K562 (cell line): ENCODE data around the gene MINK1. TPM values are rescaled to one million over a fixed set of nuclear protein-coding genes. Genes with fewer than 3 reads are reported as not detected.

Experiments
- HCFC1 ChIP-seq: IDR thresholded peaks from 2 replicates; pipeline ENCODE4 v1.6.1; 2012; ENCODE audit warnings: low read depth, low read length, improper control_type of control experiment
- HMG20A ChIP-seq: fragments of 450-650 bp; formaldehyde crosslinking; conservative IDR thresholded peaks from 2 replicates; pipeline ENCODE4 v1.4.0; 2020; ENCODE audit warnings: mild to moderate bottlenecking, mixed read lengths
- KDM5B ChIP-seq: fragments of 200-600 bp; sonication (generic); IDR thresholded peaks from 2 replicates; pipeline ENCODE4 v1.6.1; 2012; ENCODE audit warnings: low read depth, mild to moderate bottlenecking, moderate library complexity, low read length, control low read depth, inconsistent platforms; ENCODE audit not compliant: insufficient replicate concordance
- KLF1 ChIP-seq: fragments of 450-650 bp; IDR thresholded peaks from 2 replicates; pipeline ENCODE4 v1.6.1; 2016; ENCODE audit warnings: missing genetic modification characterization, missing compliant biosample characterization
- MTA3 ChIP-seq: fragments of 450-650 bp; formaldehyde crosslinking; IDR thresholded peaks from 2 replicates; pipeline ENCODE4 v1.6.1; 2017; ENCODE audit warnings: mild to moderate bottlenecking, borderline replicate concordance
- NFRKB ChIP-seq: fragments of 450-650 bp; IDR thresholded peaks from 2 replicates; pipeline ENCODE4 v1.6.1; 2016; ENCODE audit warnings: low read depth
- NR4A1 ChIP-seq, 2 experiments: fragments of 250-450 bp in 1 of 2; fragments of 450-650 bp in 1 of 2; sonication (Bioruptor Pico) in 1 of 2; IDR thresholded peaks; 2 replicates each; pipeline versions ENCODE4 v1.4.0 to v1.6.1; 2016 to 2020; ENCODE audit warnings: mild to moderate bottlenecking in 2 of 2, missing compliant biosample characterization in 1 of 2, missing genetic modification characterization in 1 of 2, moderate library complexity in 1 of 2
- PML ChIP-seq: IDR thresholded peaks from 2 replicates; pipeline ENCODE4 v1.6.1; 2012; ENCODE audit warnings: low read length, inconsistent platforms
- POLR2AphosphoS5 ChIP-seq: IDR thresholded peaks from 2 replicates; pipeline ENCODE4 v1.6.1; 2011; ENCODE audit warnings: mild to moderate bottlenecking, low read depth, low read length, moderate library complexity; ENCODE audit not compliant: control insufficient read depth, insufficient read depth
- RUNX1 ChIP-seq: sonication (generic); IDR thresholded peaks from 2 replicates; pipeline ENCODE4 v1.6.1; 2016; ENCODE audit warnings: antibody characterized with exemption, low read depth
- U2AF2 ChIP-seq: fragments of 200-400 bp; formaldehyde crosslinking; optimal IDR thresholded peaks from 2 replicates; pipeline ENCODE3; 2017; ENCODE audit warnings: low read depth, mild to moderate bottlenecking, low read length
- YBX1 ChIP-seq: fragments of 450-650 bp; IDR thresholded peaks from 2 replicates; pipeline ENCODE4 v1.7.1; 2016; ENCODE audit warnings: mild to moderate bottlenecking
- ZBTB8A ChIP-seq: fragments of 450-650 bp; IDR thresholded peaks from 2 replicates; pipeline ENCODE4 v1.6.1; 2018; ENCODE audit warnings: mild to moderate bottlenecking, moderate library complexity; ENCODE audit not compliant: partially characterized antibody
- ZNF143 ChIP-seq: sonication (generic); formaldehyde crosslinking; IDR thresholded peaks from 2 replicates; pipeline ENCODE4 v1.9.0; 2022; ENCODE audit warnings: mild to moderate bottlenecking, missing genetic modification reagents
- ZNF644 ChIP-seq: fragments of 200-800 bp; sonication (Bioruptor generic); IDR thresholded peaks from 2 replicates; pipeline ENCODE4 v1.6.1; 2016; ENCODE audit warnings: low read depth, missing genetic modification characterization, missing compliant biosample characterization
- polyA plus RNA-seq, 8 experiments: library from polyadenylated mRNA; depleted of rRNA in 4 of 8; stranded (reverse) in 5 of 8; unstranded in 3 of 8; fragments of >200 nt; fragmentation: Nextera tagmentation in 2 of 8; fragmentation: Illumina TruSeq in 1 of 8; extraction: Ambion mirVana in 2 of 8; extraction: Trizol in 1 of 8; gene quantifications; 2 replicates each; pipeline versions ENCODE4 v1.2.1 to v1.2.3, GENCODE V29; 2011 to 2014; ENCODE audit warnings: inconsistent platforms in 1 of 8, missing spikeins in 1 of 8
- total RNA-seq, 7 experiments: library from RNA; depleted of rRNA in 6 of 7; stranded (reverse); fragments of >200 nt in 6 of 7; fragmentation: Illumina TruSeq in 2 of 7; extraction: Trizol in 2 of 7; gene quantifications; 2 replicates each; pipeline versions ENCODE4 v1.2.1 to v1.2.3, GENCODE V29; 2011 to 2021; ENCODE audit warnings: low replicate concordance in 1 of 7
- TF ChIP-seq, protein P1 (sequence below): fragments of 250-450 bp; sonication (Bioruptor Pico); IDR thresholded peaks from 2 replicates; pipeline ENCODE4 v1.9.0; 2021; ENCODE audit warnings: mild to moderate bottlenecking, inconsistent platforms
- TF ChIP-seq, protein P2 (sequence below): fragments of 250-450 bp; sonication (Bioruptor Pico); IDR thresholded peaks from 2 replicates; pipeline ENCODE4 v1.8.0; 2021; ENCODE audit warnings: mild to moderate bottlenecking, moderate library complexity
- TF ChIP-seq, protein P3 (sequence below): sonication (generic); formaldehyde crosslinking; IDR thresholded peaks from 2 replicates; pipeline ENCODE4 v1.8.1; 2023; ENCODE audit warnings: mild to moderate bottlenecking, missing genetic modification reagents
- TF ChIP-seq, protein P4 (sequence below): fragments of 250-450 bp; sonication (Bioruptor Pico); IDR thresholded peaks from 2 replicates; pipeline ENCODE4 v1.4.0; 2020; ENCODE audit warnings: mild to moderate bottlenecking, moderate library complexity, borderline replicate concordance

MINK1 gene
- total and polyA plus RNA-seq, 9 of the 15 experiments (the other 6 are each of a cell fraction or from before 2014, with no cell fraction given), result 0.11 to 54.2 (median 14.9) TPM

DNA sequence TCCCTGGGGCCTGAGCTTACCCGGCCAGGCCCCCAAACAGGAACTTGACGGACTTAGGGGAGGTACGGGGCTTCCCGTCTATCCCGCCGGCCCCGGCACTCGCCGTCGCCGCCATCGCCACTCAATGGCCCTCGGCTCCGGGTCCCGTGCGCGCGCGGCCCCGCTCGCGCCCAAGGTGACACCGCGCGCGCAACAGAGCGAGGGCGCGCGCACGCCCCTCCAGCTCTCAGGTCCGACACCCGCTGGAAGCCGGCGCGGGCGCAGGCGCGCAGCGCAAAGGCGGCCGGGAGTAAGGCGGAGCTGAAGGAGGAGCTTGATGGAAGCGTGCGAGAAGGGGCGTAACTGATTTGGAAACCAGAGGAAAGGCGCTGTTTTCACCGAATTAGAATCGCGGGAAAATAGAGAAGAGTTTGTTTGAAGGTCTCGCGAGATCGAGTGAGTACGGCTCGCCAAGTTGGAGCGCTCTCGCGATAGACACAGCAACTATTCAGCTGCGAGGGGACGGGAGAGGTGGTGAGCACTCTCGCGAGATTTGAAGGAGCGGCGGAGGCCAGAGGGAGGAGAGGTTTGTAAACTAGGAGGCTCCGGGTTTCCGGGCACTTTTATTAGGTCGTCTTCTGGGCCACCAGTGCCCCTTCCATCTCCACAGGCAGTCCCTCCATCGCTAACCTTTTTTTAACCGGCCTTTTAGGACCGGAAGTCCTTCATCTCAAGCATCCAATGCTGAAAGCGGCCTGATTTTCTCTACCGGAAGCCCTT lies 106.8 kb downstream of the MINK1 start, which contains the start of the genes RNF167 and SLC25A11 (continued):
- TF ChIP-seq, protein P1, sequence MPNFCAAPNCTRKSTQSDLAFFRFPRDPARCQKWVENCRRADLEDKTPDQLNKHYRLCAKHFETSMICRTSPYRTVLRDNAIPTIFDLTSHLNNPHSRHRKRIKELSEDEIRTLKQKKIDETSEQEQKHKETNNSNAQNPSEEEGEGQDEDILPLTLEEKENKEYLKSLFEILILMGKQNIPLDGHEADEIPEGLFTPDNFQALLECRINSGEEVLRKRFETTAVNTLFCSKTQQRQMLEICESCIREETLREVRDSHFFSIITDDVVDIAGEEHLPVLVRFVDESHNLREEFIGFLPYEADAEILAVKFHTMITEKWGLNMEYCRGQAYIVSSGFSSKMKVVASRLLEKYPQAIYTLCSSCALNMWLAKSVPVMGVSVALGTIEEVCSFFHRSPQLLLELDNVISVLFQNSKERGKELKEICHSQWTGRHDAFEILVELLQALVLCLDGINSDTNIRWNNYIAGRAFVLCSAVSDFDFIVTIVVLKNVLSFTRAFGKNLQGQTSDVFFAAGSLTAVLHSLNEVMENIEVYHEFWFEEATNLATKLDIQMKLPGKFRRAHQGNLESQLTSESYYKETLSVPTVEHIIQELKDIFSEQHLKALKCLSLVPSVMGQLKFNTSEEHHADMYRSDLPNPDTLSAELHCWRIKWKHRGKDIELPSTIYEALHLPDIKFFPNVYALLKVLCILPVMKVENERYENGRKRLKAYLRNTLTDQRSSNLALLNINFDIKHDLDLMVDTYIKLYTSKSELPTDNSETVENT (CRISPR knock-in tag), result peak; percentile 49; the same call in 1 of the 2 replicates
- TF ChIP-seq, protein P2, sequence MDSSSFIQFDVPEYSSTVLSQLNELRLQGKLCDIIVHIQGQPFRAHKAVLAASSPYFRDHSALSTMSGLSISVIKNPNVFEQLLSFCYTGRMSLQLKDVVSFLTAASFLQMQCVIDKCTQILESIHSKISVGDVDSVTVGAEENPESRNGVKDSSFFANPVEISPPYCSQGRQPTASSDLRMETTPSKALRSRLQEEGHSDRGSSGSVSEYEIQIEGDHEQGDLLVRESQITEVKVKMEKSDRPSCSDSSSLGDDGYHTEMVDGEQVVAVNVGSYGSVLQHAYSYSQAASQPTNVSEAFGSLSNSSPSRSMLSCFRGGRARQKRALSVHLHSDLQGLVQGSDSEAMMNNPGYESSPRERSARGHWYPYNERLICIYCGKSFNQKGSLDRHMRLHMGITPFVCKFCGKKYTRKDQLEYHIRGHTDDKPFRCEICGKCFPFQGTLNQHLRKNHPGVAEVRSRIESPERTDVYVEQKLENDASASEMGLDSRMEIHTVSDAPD (CRISPR knock-in tag), result no peak
- TF ChIP-seq KDM5B, result peak; percentile 78
- no peak for TF ChIP-seq ZBTB8A
- 0 out of 2 replicates have a peak, but pooled peaks have one; percentile 9 for TF ChIP-seq PML
- TF ChIP-seq HMG20A (CRISPR knock-in tag), result no peak
- TF ChIP-seq NFRKB, result no peak
- peak; percentile 65; the same call in 1 of the 2 replicates for TF ChIP-seq ZNF143 (CRISPR knock-in tag)
- TF ChIP-seq NR4A1 (CRISPR knock-in tag; IDR thresholded peaks at IDR 0.05), result no peak
- TF ChIP-seq NR4A1 (tag; IDR thresholded peaks at IDR 0.05), result 0 out of 2 replicates have a peak, but pooled peaks have one; percentile 63
- TF ChIP-seq, protein P3, sequence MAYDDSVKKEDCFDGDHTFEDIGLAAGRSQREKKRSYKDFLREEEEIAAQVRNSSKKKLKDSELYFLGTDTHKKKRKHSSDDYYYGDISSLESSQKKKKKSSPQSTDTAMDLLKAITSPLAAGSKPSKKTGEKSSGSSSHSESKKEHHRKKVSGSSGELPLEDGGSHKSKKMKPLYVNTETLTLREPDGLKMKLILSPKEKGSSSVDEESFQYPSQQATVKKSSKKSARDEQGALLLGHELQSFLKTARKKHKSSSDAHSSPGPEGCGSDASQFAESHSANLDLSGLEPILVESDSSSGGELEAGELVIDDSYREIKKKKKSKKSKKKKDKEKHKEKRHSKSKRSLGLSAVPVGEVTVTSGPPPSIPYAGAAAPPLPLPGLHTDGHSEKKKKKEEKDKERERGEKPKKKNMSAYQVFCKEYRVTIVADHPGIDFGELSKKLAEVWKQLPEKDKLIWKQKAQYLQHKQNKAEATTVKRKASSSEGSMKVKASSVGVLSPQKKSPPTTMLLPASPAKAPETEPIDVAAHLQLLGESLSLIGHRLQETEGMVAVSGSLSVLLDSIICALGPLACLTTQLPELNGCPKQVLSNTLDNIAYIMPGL, result no peak
- peak; percentile 47 for TF ChIP-seq POLR2AphosphoS5
- no peak; the same call in 1 of the 2 replicates for TF ChIP-seq RUNX1
- no peak for TF ChIP-seq U2AF2
- no peak for TF ChIP-seq YBX1
- TF ChIP-seq HCFC1, result peak; percentile 8; the same call in 1 of the 2 replicates
- TF ChIP-seq, protein P4, sequence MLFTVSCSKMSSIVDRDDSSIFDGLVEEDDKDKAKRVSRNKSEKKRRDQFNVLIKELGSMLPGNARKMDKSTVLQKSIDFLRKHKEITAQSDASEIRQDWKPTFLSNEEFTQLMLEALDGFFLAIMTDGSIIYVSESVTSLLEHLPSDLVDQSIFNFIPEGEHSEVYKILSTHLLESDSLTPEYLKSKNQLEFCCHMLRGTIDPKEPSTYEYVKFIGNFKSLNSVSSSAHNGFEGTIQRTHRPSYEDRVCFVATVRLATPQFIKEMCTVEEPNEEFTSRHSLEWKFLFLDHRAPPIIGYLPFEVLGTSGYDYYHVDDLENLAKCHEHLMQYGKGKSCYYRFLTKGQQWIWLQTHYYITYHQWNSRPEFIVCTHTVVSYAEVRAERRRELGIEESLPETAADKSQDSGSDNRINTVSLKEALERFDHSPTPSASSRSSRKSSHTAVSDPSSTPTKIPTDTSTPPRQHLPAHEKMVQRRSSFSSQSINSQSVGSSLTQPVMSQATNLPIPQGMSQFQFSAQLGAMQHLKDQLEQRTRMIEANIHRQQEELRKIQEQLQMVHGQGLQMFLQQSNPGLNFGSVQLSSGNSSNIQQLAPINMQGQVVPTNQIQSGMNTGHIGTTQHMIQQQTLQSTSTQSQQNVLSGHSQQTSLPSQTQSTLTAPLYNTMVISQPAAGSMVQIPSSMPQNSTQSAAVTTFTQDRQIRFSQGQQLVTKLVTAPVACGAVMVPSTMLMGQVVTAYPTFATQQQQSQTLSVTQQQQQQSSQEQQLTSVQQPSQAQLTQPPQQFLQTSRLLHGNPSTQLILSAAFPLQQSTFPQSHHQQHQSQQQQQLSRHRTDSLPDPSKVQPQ (CRISPR knock-in tag), result no peak
- no peak for TF ChIP-seq KLF1 (tag)
- peak; percentile 66; the same call in 1 of the 2 replicates for TF ChIP-seq ZNF644 (tag)
- TF ChIP-seq MTA3, result no peak; the same call in 1 of the 2 replicates
